IMR-90 (cell line): ENCODE measurements around the gene TENM4. TPM values are rescaled to one million over a fixed set of nuclear protein-coding genes. Genes with fewer than 3 reads are reported as not detected.

Source experiments
- ATAC-seq: fragments of 200-7000 bp; cut with Tn5 transposase; 2 replicates; pipeline ENCODE4 v1.9.1; 2020; ENCODE audit warnings: low read depth, mild to moderate bottlenecking, moderate library complexity
- BruUV-seq: library from RNA; stranded (reverse); fragments of 400-500 nt; replicated peaks from 2 replicates; lab custom pipeline; 2021; lab: Mats Ljungman, UMichigan
- CTCF ChIA-PET: fragments of 300-600 bp; formaldehyde crosslinking; extraction: SDS; loops from one replicate; lab custom pipeline; 2021; ENCODE audit warnings: antibody characterized with exemption; lab: Yijun Ruan, JAX
- POLR2A ChIA-PET: fragments of 300-600 bp; sonication (Branson Sonifier 250); formaldehyde crosslinking; loops from one replicate; lab custom pipeline; 2022; ENCODE audit warnings: antibody characterized with exemption; ENCODE audit not compliant: unreplicated experiment; lab: Charles Lee
- DNase-seq: peaks from one replicate; pipeline ENCODE4 v3.0.0; 2013
- H2AFZ ChIP-seq: replicated peaks from 2 replicates; pipeline ENCODE3; 2013; ENCODE audit warnings: low read length, mild to moderate bottlenecking; ENCODE audit not compliant: poor library complexity
- H2AK5ac ChIP-seq: 2 replicates; pipeline ENCODE4 v1.6.1; 2013; ENCODE audit warnings: low read depth, low read length, inconsistent platforms
- H2AK9ac ChIP-seq: replicated peaks from 2 replicates; pipeline ENCODE3; 2013; ENCODE audit warnings: mild to moderate bottlenecking, low read depth, low read length, moderate library complexity; ENCODE audit not compliant: poor library complexity
- H2BK120ac ChIP-seq: 2 replicates; pipeline ENCODE4 v1.6.1; 2013; ENCODE audit warnings: low read depth, low read length, inconsistent platforms
- H2BK15ac ChIP-seq: 3 replicates; pipeline ENCODE4 v1.6.1; 2013; ENCODE audit warnings: low read depth, low read length, inconsistent platforms
- H2BK20ac ChIP-seq: 2 replicates; pipeline ENCODE4 v1.6.1; 2013; ENCODE audit warnings: low read depth, mild to moderate bottlenecking, inconsistent platforms, low read length, moderate library complexity
- H2BK5ac ChIP-seq: 2 replicates; pipeline ENCODE4 v1.6.1; 2013; ENCODE audit warnings: mild to moderate bottlenecking, low read depth, low read length, inconsistent platforms; ENCODE audit not compliant: poor library complexity, severe bottlenecking
- H3K14ac ChIP-seq: replicated peaks from 2 replicates; pipeline ENCODE4 v1.6.1; 2013; ENCODE audit warnings: low read depth, low read length, inconsistent platforms
- H3K18ac ChIP-seq: 2 replicates; pipeline ENCODE4 v1.6.1; 2013; ENCODE audit warnings: low read depth, low read length, control low read depth
- H3K23ac ChIP-seq: 2 replicates; pipeline ENCODE4 v1.6.1; 2013; ENCODE audit warnings: low read depth, low read length, inconsistent platforms
- H3K27ac ChIP-seq: 2 replicates; pipeline ENCODE4 v1.5.1; 2013; ENCODE audit warnings: mild to moderate bottlenecking, control low read depth, low read length; ENCODE audit not compliant: insufficient read depth
- H3K27me3 ChIP-seq: 2 replicates; pipeline ENCODE4 v1.6.1; 2013; ENCODE audit warnings: low read length; ENCODE audit not compliant: control insufficient read depth, insufficient read depth
- H3K36me3 ChIP-seq: 2 replicates; pipeline ENCODE4 v1.6.1; 2013; ENCODE audit warnings: low read length, mixed read lengths; ENCODE audit not compliant: control insufficient read depth, insufficient read depth
- H3K4ac ChIP-seq: 2 replicates; pipeline ENCODE4 v1.6.1; 2013; ENCODE audit warnings: low read depth, low read length, inconsistent platforms
- H3K4me1 ChIP-seq: 2 replicates; pipeline ENCODE4 v1.6.1; 2013; ENCODE audit warnings: low read length, mixed read lengths; ENCODE audit not compliant: control insufficient read depth, insufficient read depth
- H3K4me2 ChIP-seq: 2 replicates; pipeline ENCODE4 v1.6.1; 2013; ENCODE audit warnings: low read depth, mild to moderate bottlenecking, control low read depth, low read length, moderate library complexity
- H3K4me3 ChIP-seq: 2 replicates; pipeline ENCODE4 v1.5.1; 2013; ENCODE audit warnings: low read depth, mild to moderate bottlenecking, control low read depth, low read length, moderate library complexity; ENCODE audit not compliant: insufficient read depth
- H3K56ac ChIP-seq: 2 replicates; pipeline ENCODE4 v1.6.1; 2013; ENCODE audit warnings: low read length, inconsistent platforms; ENCODE audit not compliant: insufficient read depth; ENCODE audit errors: extremely low read depth
- H3K79me1 ChIP-seq, 2 experiments: 2 replicates each; pipeline ENCODE4 v1.6.1; 2013; ENCODE audit warnings: low read length in 2 of 2, inconsistent platforms in 1 of 2, low read depth in 1 of 2
- H3K9ac ChIP-seq: 2 replicates; pipeline ENCODE4 v1.6.1; 2013; ENCODE audit warnings: low read depth, low read length, control low read depth
- H3K9me1 ChIP-seq: 2 replicates; pipeline ENCODE4 v1.6.1; 2013; ENCODE audit warnings: low read length, inconsistent platforms; ENCODE audit not compliant: insufficient read depth
- H3K9me3 ChIP-seq: 2 replicates; pipeline ENCODE4 v1.6.1; 2013; ENCODE audit warnings: low read length; ENCODE audit not compliant: control insufficient read depth, insufficient read depth
- H4K20me1 ChIP-seq: 2 replicates; pipeline ENCODE4 v1.6.1; 2013; ENCODE audit warnings: low read length, inconsistent platforms; ENCODE audit not compliant: insufficient read depth
- H4K5ac ChIP-seq: 2 replicates; pipeline ENCODE4 v1.6.1; 2013; ENCODE audit warnings: mild to moderate bottlenecking, low read depth, low read length, control low read depth
- H4K8ac ChIP-seq, 2 experiments: 2 replicates each; pipeline ENCODE4 v1.6.1; 2013; ENCODE audit warnings: low read depth in 2 of 2, low read length in 2 of 2, control low read depth in 1 of 2, inconsistent platforms in 1 of 2
- H4K91ac ChIP-seq: 2 replicates; pipeline ENCODE4 v1.6.1; 2013; ENCODE audit warnings: low read depth, low read length, inconsistent platforms; ENCODE audit not compliant: insufficient read depth
- FOS ChIP-seq: fragments of 150-350 bp; IDR thresholded peaks from 2 replicates; pipeline ENCODE4 v1.6.1; 2016; ENCODE audit warnings: low read depth, low read length
- NFE2L2 ChIP-seq: fragments of 150-350 bp; IDR thresholded peaks from 2 replicates; pipeline ENCODE4 v1.6.1; 2016; ENCODE audit warnings: low read depth, mild to moderate bottlenecking, low read length
- RCOR1 ChIP-seq: IDR thresholded peaks from 2 replicates; pipeline ENCODE4 v1.6.1; 2012; ENCODE audit warnings: mild to moderate bottlenecking, low read length, improper control_type of control experiment; ENCODE audit not compliant: insufficient replicate concordance
- RFX5 ChIP-seq: IDR thresholded peaks from 2 replicates; pipeline ENCODE4 v1.8.0; 2012; ENCODE audit warnings: low read depth, mild to moderate bottlenecking, low read length, moderate library complexity
- SMC3 ChIP-seq: fragments of 150-350 bp; IDR thresholded peaks from 2 replicates; pipeline ENCODE4 v1.6.1; 2016; ENCODE audit warnings: low read depth, mild to moderate bottlenecking, antibody characterized with exemption, low read length, moderate library complexity
- WGBS, 2 experiments: methylation state at CpG; one replicate each; pipeline versions ENCODE4 v1.1.5 to v1.1.7; 2013; ENCODE audit warnings: missing lambda C conversion rate in 2 of 2; ENCODE audit not compliant: insufficient read length in 1 of 2; ENCODE audit errors: extremely low coverage in 2 of 2; 5-methylcytosine and 5-hydroxymethylcytosine counted together
- dilution Hi-C: fragments of 300-500 bp; cut with HindIII; formaldehyde crosslinking; loops from one replicate; pipeline ENCODE4 v1.14.3; 2018; ENCODE audit warnings: low sequenced_read_pairs; ENCODE audit not compliant: unreplicated experiment
- in situ Hi-C: fragments of 300-500 bp; cut with MboI; formaldehyde crosslinking; loops from 3 replicates; pipeline ENCODE4 v1.14.3; 2019; ENCODE audit warnings: low sequenced_read_pairs, inconsistent platforms, mixed read lengths
- intact Hi-C: fragments of 100-400 bp; cut with micrococcal nuclease; formaldehyde crosslinking; loops from 2 replicates; pipeline ENCODE4 v1.10.0; 2022
- polyA plus RNA-seq, 3 experiments: library from polyadenylated mRNA; depleted of rRNA; stranded (reverse); fragments of >200 nt; gene quantifications; 2 replicates each; pipeline ENCODE4 v1.2.3, GENCODE V29; 2012; ENCODE audit warnings: low replicate concordance in 1 of 3
- total RNA-seq: library from RNA; depleted of rRNA; stranded (reverse); fragments of >200 nt; gene quantifications from 2 replicates; pipeline ENCODE4 v1.2.3, GENCODE V29; 2012
- TF ChIP-seq, protein P1 (sequence below): fragments of 150-350 bp; IDR thresholded peaks from 2 replicates; pipeline ENCODE4 v1.6.1; 2017; ENCODE audit warnings: mild to moderate bottlenecking, antibody characterized with exemption, low read length, low read depth
- TF ChIP-seq, protein P2 (sequence below): conservative IDR thresholded peaks from 2 replicates; pipeline ENCODE4 v1.5.1; 2012; ENCODE audit warnings: mild to moderate bottlenecking, low read depth, low read length, improper control_type of control experiment

Gene TENM4
- total and polyA plus RNA-seq, 2 of the 4 experiments (the other 2 are of a cell fraction) = 7.4 to 9.0 TPM

DNA sequence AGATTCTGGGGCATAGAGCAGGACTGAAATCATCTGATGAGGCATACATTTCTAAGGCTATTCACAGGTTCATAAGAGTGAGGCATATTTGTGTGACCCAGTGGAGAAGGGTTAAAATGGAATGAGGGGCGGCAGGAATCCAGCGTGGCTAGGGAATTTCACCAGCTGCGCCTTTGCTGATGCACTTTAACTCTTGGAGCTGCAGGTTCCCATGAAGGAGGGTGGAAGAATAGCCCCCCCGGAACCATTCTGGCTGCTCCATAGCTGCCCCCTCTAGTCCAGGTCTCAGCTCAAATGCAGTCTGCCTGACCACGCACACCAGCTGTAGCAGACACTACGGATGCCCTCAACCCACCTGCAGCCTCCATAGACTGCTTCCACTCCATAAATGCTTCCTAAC lies 31.5 kb downstream of the TENM4 start:
- H3K27ac ChIP-seq = no peak overlapping the region
- H2BK20ac ChIP-seq = no peak overlapping the region
- H2AK9ac ChIP-seq = no peak overlapping the region
- intact Hi-C loops (no loop called here), in situ Hi-C loops (no loop called here), dilution Hi-C loops (no loop called here)
- no peak overlapping the region for H2BK120ac ChIP-seq
- H4K8ac ChIP-seq = no peak overlapping the region
- H4K20me1 ChIP-seq = no peaks in the 10 kb centered on the region
- no peak overlapping the region for H4K5ac ChIP-seq
- H2AK5ac ChIP-seq = no peak overlapping the region
- H3K27me3 ChIP-seq = no peaks in the 10 kb centered on the region
- no peak overlapping the region for H3K14ac ChIP-seq
- no peak overlapping the region for H2BK5ac ChIP-seq
- no peak overlapping the region for H3K4me2 ChIP-seq
- no peak for ATAC-seq
- no CpG with 5 or more reads among the region's 6 CpGs for WGBS, 2 experiments
- no peak overlapping the region for H3K18ac ChIP-seq
- TF ChIP-seq, protein P1, sequence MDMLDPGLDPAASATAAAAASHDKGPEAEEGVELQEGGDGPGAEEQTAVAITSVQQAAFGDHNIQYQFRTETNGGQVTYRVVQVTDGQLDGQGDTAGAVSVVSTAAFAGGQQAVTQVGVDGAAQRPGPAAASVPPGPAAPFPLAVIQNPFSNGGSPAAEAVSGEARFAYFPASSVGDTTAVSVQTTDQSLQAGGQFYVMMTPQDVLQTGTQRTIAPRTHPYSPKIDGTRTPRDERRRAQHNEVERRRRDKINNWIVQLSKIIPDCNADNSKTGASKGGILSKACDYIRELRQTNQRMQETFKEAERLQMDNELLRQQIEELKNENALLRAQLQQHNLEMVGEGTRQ = no peak
- TF ChIP-seq FOS = no peak
- TF ChIP-seq RFX5 = no peak
- TF ChIP-seq, protein P2, sequence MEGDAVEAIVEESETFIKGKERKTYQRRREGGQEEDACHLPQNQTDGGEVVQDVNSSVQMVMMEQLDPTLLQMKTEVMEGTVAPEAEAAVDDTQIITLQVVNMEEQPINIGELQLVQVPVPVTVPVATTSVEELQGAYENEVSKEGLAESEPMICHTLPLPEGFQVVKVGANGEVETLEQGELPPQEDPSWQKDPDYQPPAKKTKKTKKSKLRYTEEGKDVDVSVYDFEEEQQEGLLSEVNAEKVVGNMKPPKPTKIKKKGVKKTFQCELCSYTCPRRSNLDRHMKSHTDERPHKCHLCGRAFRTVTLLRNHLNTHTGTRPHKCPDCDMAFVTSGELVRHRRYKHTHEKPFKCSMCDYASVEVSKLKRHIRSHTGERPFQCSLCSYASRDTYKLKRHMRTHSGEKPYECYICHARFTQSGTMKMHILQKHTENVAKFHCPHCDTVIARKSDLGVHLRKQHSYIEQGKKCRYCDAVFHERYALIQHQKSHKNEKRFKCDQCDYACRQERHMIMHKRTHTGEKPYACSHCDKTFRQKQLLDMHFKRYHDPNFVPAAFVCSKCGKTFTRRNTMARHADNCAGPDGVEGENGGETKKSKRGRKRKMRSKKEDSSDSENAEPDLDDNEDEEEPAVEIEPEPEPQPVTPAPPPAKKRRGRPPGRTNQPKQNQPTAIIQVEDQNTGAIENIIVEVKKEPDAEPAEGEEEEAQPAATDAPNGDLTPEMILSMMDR = no peak
- no peak for TF ChIP-seq SMC3
- TF ChIP-seq NFE2L2 = no peak
- TF ChIP-seq RCOR1 = no peak
- no peak overlapping the region for H4K91ac ChIP-seq
- H3K23ac ChIP-seq = no peak overlapping the region
- H3K56ac ChIP-seq = no peak overlapping the region
- BruUV-seq = no TSS peak
- no peaks in the 10 kb centered on the region for H3K36me3 ChIP-seq
- no peak overlapping the region for H2AFZ ChIP-seq
- ChIA-PET CTCF (interaction anchor here (0.7 to 0.9 kb wide), 3 partner anchors 9 to 645 kb away, joined by 3 to 8 read pairs (median 5); no protein-coding TSS in a partner anchor), POLR2A (no interaction called here)
- H3K4ac ChIP-seq = no peak overlapping the region
- H3K9me1 ChIP-seq = peaks cover 19% of the 10 kb centered on the region
- H3K79me1 ChIP-seq = peaks cover 5 to 35% of the 10 kb centered on the region in 2 experiments; a peak in 3 of 4 replicates
- no peak for DNase-seq
- no peak overlapping the region for H3K4me3 ChIP-seq
- no peak overlapping the region for H2BK15ac ChIP-seq
- peaks cover 8% of the 10 kb centered on the region for H3K4me1 ChIP-seq
- H3K9ac ChIP-seq = no peak overlapping the region
- no peaks in the 10 kb centered on the region for H3K9me3 ChIP-seq
